Stomach (tissue), 4 donors: ENCODE measurements around the gene SSTR5.

Experiments
- CTCF ChIP-seq, 7 experiments: fragments of 450-650 bp in 4 of 7; fragments of 200-600 bp in 3 of 7; sonication (generic) in 3 of 7; IDR thresholded peaks; one replicate each; pipeline ENCODE4 v1.5.1; 2016 to 2019; ENCODE audit warnings: antibody characterized with exemption in 7 of 7, control low read depth in 2 of 7, mild to moderate bottlenecking in 1 of 7
- EP300 ChIP-seq: sonication (generic); formaldehyde crosslinking; IDR thresholded peaks from one replicate; pipeline ENCODE4 v1.6.1; 2017; ENCODE audit warnings: antibody characterized with exemption
- POLR2A ChIP-seq, 4 donors: fragments of 450-650 bp; IDR thresholded peaks; one replicate each; pipeline ENCODE4 v1.6.1; 2016; ENCODE audit warnings: antibody characterized with exemption in 4 of 4, control low read depth in 2 of 4, mild to moderate bottlenecking in 1 of 4, moderate library complexity in 1 of 4
- POLR2AphosphoS5 ChIP-seq, 3 donors: sonication (generic); formaldehyde crosslinking; IDR thresholded peaks; one replicate each; pipeline ENCODE4 v1.6.1; 2016; ENCODE audit warnings: antibody characterized with exemption in 3 of 3

DNA sequence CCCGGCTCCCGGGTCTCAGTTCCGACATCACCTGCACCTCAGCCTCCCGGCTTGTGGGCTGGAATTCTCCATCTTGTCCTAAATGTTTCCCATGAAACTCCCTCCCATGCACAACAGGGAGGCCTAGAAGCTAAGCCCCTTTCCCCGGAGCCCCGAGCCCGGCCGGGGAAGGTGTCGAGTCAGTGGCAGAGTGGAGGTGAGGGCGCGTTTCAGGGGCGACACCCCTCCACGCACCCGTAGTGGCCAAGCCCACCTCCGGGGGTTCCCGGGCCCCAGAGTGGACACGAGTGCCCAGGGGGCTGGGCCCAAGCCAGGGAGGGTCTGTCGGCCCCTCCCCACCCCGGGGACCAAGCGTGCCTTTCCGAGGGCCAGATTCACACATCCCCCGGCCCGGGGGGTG, 48.5 kb downstream of the SSTR5 start:
- TF ChIP-seq CTCF (IDR thresholded peaks at IDR 0.05) (no peak), POLR2A (IDR thresholded peaks at IDR 0.05) (no peak), EP300 (no peak), POLR2AphosphoS5 (IDR thresholded peaks at IDR 0.05) (no peak)
